Measurements from ENCODE around the gene ABCE1.

The ABCE1 gene

GRCh38 chr4:145176641-145177432, 78.7 kb downstream of the ABCE1 start:
- no peak for DNase-seq (ENCODE audit: insufficient read length, low spot score)
- FAIRE-seq: no peak
- TF ChIP-seq CTCF (IDR thresholded peaks at IDR 0.05; ENCODE audit: insufficient read depth, missing control alignments): no peak

GRCh38 chr4:145177511-145177905, 79.4 kb downstream of the ABCE1 start:
- DNase-seq (ENCODE audit: insufficient read length, low spot score): no peak

GRCh38 chr4:145177906-145178538, 79.9 kb downstream of the ABCE1 start:
- TF ChIP-seq CTCF (IDR thresholded peaks at IDR 0.05; ENCODE audit: insufficient read depth, missing control alignments): no peak
- DNase-seq (ENCODE audit: insufficient read length, low spot score): no peak
- FAIRE-seq: no peak

More at GRCh38 chr4:145177511-145177905, 79.4 kb downstream of the ABCE1 start:
- FAIRE-seq: no peak
- TF ChIP-seq CTCF (IDR thresholded peaks at IDR 0.05; ENCODE audit: insufficient read depth, missing control alignments): no peak

- FAIRE-seq: no peak
- TF ChIP-seq CTCF (IDR thresholded peaks at IDR 0.05; ENCODE audit: insufficient read depth, missing control alignments): no peak
- no peak for DNase-seq (ENCODE audit: insufficient read length, low spot score)
These were observed 80.7 kb downstream of the ABCE1 start for GRCh38 chr4:145178740-145179280.

Data from D721Med (cell line).